ENCODE data around the gene CHN2.
"Not testable (repeated sequence)": the region's sequence is repeated elsewhere in the genome, so short reads cannot be mapped to it uniquely, and the experiment has no call there.

Gene CHN2

GRCh38 chr7:29255199-29255878, 60.8 kb downstream of the CHN2 start:
- no peak for DNase-seq (ENCODE audit: low read depth)
- TF ChIP-seq CTCF (IDR thresholded peaks at IDR 0.05; ENCODE audit: control insufficient read depth, insufficient read depth, low read depth, low read length, missing control alignments), result no peak
- no peak overlapping the region for H3K4me3 ChIP-seq (ENCODE audit: control insufficient read depth, low read depth, low read length)

GRCh38 chr7:29255906-29256692, 61.5 kb downstream of the CHN2 start:
- H3K4me3 ChIP-seq (ENCODE audit: control insufficient read depth, low read depth, low read length), result no peak overlapping the region
- TF ChIP-seq CTCF (IDR thresholded peaks at IDR 0.05; ENCODE audit: control insufficient read depth, insufficient read depth, low read depth, low read length, missing control alignments), result no peak
- no peak for DNase-seq (ENCODE audit: low read depth)

- no peak for DNase-seq (ENCODE audit: low read depth)
- TF ChIP-seq CTCF (IDR thresholded peaks at IDR 0.05; ENCODE audit: control insufficient read depth, insufficient read depth, low read depth, low read length, missing control alignments), result no peak
- H3K4me3 ChIP-seq (ENCODE audit: control insufficient read depth, low read depth, low read length), result no peak overlapping the region
Observed at GRCh38 chr7:29256693-29257002, 62.1 kb downstream of the CHN2 start.

GRCh38 chr7:29258951-29259350, 64.4 kb downstream of the CHN2 start:
- DNase-seq (ENCODE audit: low read depth), result no peak
- no peak overlapping the region for H3K4me3 ChIP-seq (ENCODE audit: control insufficient read depth, low read depth, low read length)
- no peak for TF ChIP-seq CTCF (IDR thresholded peaks at IDR 0.05; ENCODE audit: control insufficient read depth, insufficient read depth, low read depth, low read length, missing control alignments)

- DNase-seq (ENCODE audit: low read depth), result no peak
- TF ChIP-seq CTCF (IDR thresholded peaks at IDR 0.05; ENCODE audit: control insufficient read depth, insufficient read depth, low read depth, low read length, missing control alignments), result no peak
- H3K4me3 ChIP-seq (ENCODE audit: control insufficient read depth, low read depth, low read length), result no peak overlapping the region
Observed at GRCh38 chr7:29262191-29262917, 67.8 kb downstream of the CHN2 start.

- DNase-seq (ENCODE audit: low read depth); H3K4me3 ChIP-seq (ENCODE audit: control insufficient read depth, low read depth, low read length): not testable (repeated sequence)
Observed at GRCh38 chr7:29263601-29264207, 69.1 kb downstream of the CHN2 start.
